Skeletal muscle satellite cell (primary cell): ENCODE results near the gene DUSP8. TPM values are rescaled to one million over a fixed set of nuclear protein-coding genes. Genes with fewer than 3 reads are reported as not detected.
"Not testable (repeated sequence)": the region's sequence is repeated elsewhere in the genome, so short reads cannot be mapped to it uniquely, and the experiment has no call there.

Source experiments
- H3K27me3 ChIP-seq: 2 replicates; pipeline ENCODE4 v1.7.0; 2013; ENCODE audit warnings: low read length; ENCODE audit not compliant: control insufficient read depth, insufficient read depth
- H3K36me3 ChIP-seq: 2 replicates; pipeline ENCODE4 v1.7.0; 2013; ENCODE audit warnings: mild to moderate bottlenecking, control low read depth, low read length; ENCODE audit not compliant: insufficient read depth
- H3K4me1 ChIP-seq: 2 replicates; pipeline ENCODE4 v1.7.0; 2013; ENCODE audit warnings: low read length; ENCODE audit not compliant: control insufficient read depth, insufficient read depth
- H3K4me2 ChIP-seq: 2 replicates; pipeline ENCODE4 v1.7.0; 2013; ENCODE audit warnings: mild to moderate bottlenecking, low read length
- H3K4me3 ChIP-seq: 2 replicates; pipeline ENCODE4 v1.7.0; 2013; ENCODE audit warnings: low read length
- H3K9ac ChIP-seq: 2 replicates; pipeline ENCODE4 v1.7.0; 2013; ENCODE audit warnings: mild to moderate bottlenecking, low read depth, low read length, moderate library complexity
- H3K9me3 ChIP-seq: replicated peaks from 2 replicates; pipeline ENCODE4 v1.7.0; 2013; ENCODE audit warnings: mild to moderate bottlenecking, control low read depth, low read length
- total RNA-seq: library from RNA; depleted of rRNA; stranded (reverse); fragments of >200 nt; gene quantifications from 2 replicates; pipeline ENCODE4 v1.2.3, GENCODE V29; 2012; rRNA removed

Gene DUSP8
- not detected in 2 replicates for total RNA-seq

- H3K4me1 ChIP-seq, result no peaks in the 10 kb centered on the region
- H3K27me3 ChIP-seq, result peaks cover 27% of the 10 kb centered on the region
- no peaks in the 10 kb centered on the region for H3K9me3 ChIP-seq
- H3K4me3 ChIP-seq, result peak within 1 kb of the TSS; percentile 56
- H3K36me3 ChIP-seq, result no peaks in the 10 kb centered on the region
- no peak within 1 kb of the TSS for H3K9ac ChIP-seq
- H3K4me2 ChIP-seq, result peak within 1 kb of the TSS; percentile 52
Observed at GRCh38 chr11:1572197-1573076, at the start of gene DUSP8. TSS of gene DUSP8 (minus strand) at chr11:1572271. CDS start at chr11:1565826, 6,445 bp downstream.

GRCh38 chr11:1619449-1619848, 47.4 kb upstream of the DUSP8 start:
- Histone ChIP-seq H3K27me3 (peaks cover 46% of the 10 kb centered on the region), H3K4me1 (no peaks in the 10 kb centered on the region), H3K4me2 (no peak overlapping the region), H3K36me3 (no peaks in the 10 kb centered on the region), H3K4me3 (no peak overlapping the region), H3K9ac (no peak overlapping the region), H3K9me3 (no peaks in the 10 kb centered on the region)

GRCh38 chr11:1618231-1618630, 46.2 kb upstream of the DUSP8 start:
- Histone ChIP-seq H3K4me2 (no peak overlapping the region), H3K9me3 (no peaks in the 10 kb centered on the region), H3K27me3 (peaks cover 45% of the 10 kb centered on the region), H3K4me1 (no peaks in the 10 kb centered on the region), H3K4me3 (no peak overlapping the region), H3K36me3 (no peaks in the 10 kb centered on the region), H3K9ac (no peak overlapping the region)

- peaks cover 41% of the 10 kb centered on the region for H3K27me3 ChIP-seq
- H3K4me3 ChIP-seq, result no peak within 1 kb of the TSS
- no peaks in the 10 kb centered on the region for H3K9me3 ChIP-seq
- H3K9ac ChIP-seq, result no peak within 1 kb of the TSS
- H3K36me3 ChIP-seq, result no peaks in the 10 kb centered on the region
- no peaks in the 10 kb centered on the region for H3K4me1 ChIP-seq
- no peak within 1 kb of the TSS for H3K4me2 ChIP-seq
Observed at GRCh38 chr11:1608363-1608762, 36.3 kb upstream of the DUSP8 start, which contains the start of gene KRTAP5-3. TSS of gene KRTAP5-3 (minus strand) at chr11:1608463. CDS start at chr11:1608385, 78 bp downstream.

GRCh38 chr11:1607901-1608300, 35.8 kb upstream of the DUSP8 start:
- H3K36me3 ChIP-seq, H3K4me3 ChIP-seq, H3K4me2 ChIP-seq, H3K4me1 ChIP-seq, H3K9me3 ChIP-seq, H3K9ac ChIP-seq: not testable (repeated sequence)
- peaks cover 44% of the 10 kb centered on the region for H3K27me3 ChIP-seq

- not testable (repeated sequence) for H3K4me3 ChIP-seq, H3K4me2 ChIP-seq, H3K4me1 ChIP-seq, H3K9ac ChIP-seq, H3K9me3 ChIP-seq, H3K36me3 ChIP-seq
- peaks cover 47% of the 10 kb centered on the region for H3K27me3 ChIP-seq
Observed at GRCh38 chr11:1607156-1607845, 35.2 kb upstream of the DUSP8 start.

GRCh38 chr11:1605923-1606322, 33.9 kb upstream of the DUSP8 start:
- H3K4me1 ChIP-seq, H3K9ac ChIP-seq, H3K9me3 ChIP-seq, H3K4me2 ChIP-seq, H3K36me3 ChIP-seq, H3K4me3 ChIP-seq: not testable (repeated sequence)
- H3K27me3 ChIP-seq, result peaks cover 57% of the 10 kb centered on the region

GRCh38 chr11:1604711-1605110, 32.6 kb upstream of the DUSP8 start:
- Histone ChIP-seq H3K9me3 (no peaks in the 10 kb centered on the region), H3K4me3 (no peak overlapping the region)

GRCh38 chr11:1604181-1604580, 32.1 kb upstream of the DUSP8 start:
- Histone ChIP-seq H3K9ac (no peak overlapping the region), H3K4me1 (no peaks in the 10 kb centered on the region), H3K9me3 (no peaks in the 10 kb centered on the region), H3K4me3 (no peak overlapping the region), H3K36me3 (no peaks in the 10 kb centered on the region), H3K27me3 (peaks cover 73% of the 10 kb centered on the region), H3K4me2 (no peak overlapping the region)

More at GRCh38 chr11:1604711-1605110, 32.6 kb upstream of the DUSP8 start:
- Histone ChIP-seq H3K4me1 (no peaks in the 10 kb centered on the region), H3K36me3 (no peaks in the 10 kb centered on the region), H3K9ac (no peak overlapping the region), H3K4me2 (no peak overlapping the region), H3K27me3 (peaks cover 68% of the 10 kb centered on the region)

GRCh38 chr11:1603629-1604028, 31.6 kb upstream of the DUSP8 start:
- H3K4me2 ChIP-seq, result no peak overlapping the region
- no peaks in the 10 kb centered on the region for H3K4me1 ChIP-seq
- H3K36me3 ChIP-seq, result no peaks in the 10 kb centered on the region
- no peak overlapping the region for H3K9ac ChIP-seq
- H3K4me3 ChIP-seq, result no peak overlapping the region
- H3K9me3 ChIP-seq, result no peaks in the 10 kb centered on the region
- H3K27me3 ChIP-seq, result peaks cover 78% of the 10 kb centered on the region

- H3K36me3 ChIP-seq, H3K9me3 ChIP-seq, H3K4me2 ChIP-seq, H3K4me3 ChIP-seq, H3K9ac ChIP-seq, H3K4me1 ChIP-seq: not testable (repeated sequence)
- peaks cover 76% of the 10 kb centered on the region for H3K27me3 ChIP-seq
Observed at GRCh38 chr11:1601663-1602062, 29.6 kb upstream of the DUSP8 start.
